GM23338 (cell line): ENCODE results near the gene TSPEAR. TPM values are rescaled to one million over a fixed set of nuclear protein-coding genes. Genes with fewer than 3 reads are reported as not detected.

Experiments used
- ATAC-seq: fragments of 200-7000 bp; cut with Tn5 transposase; 3 replicates; pipeline ENCODE4 v1.9.1; 2020
- DNase-seq: peaks from one replicate; pipeline ENCODE4 v3.0.0-alpha.2; 2015; ENCODE audit warnings: low spot score
- H2AFZ ChIP-seq: fragments of 200-600 bp; sonication (generic); 2 replicates; pipeline ENCODE4 v1.8.0; 2016; ENCODE audit warnings: antibody characterized with exemption, mild to moderate bottlenecking, moderate library complexity
- H3F3A ChIP-seq: fragments of 200-600 bp; sonication (generic); replicated peaks from 2 replicates; pipeline ENCODE4 v1.8.0; 2017; ENCODE audit warnings: antibody characterized with exemption, mixed run types, low read depth
- H3K27ac ChIP-seq: fragments of 200-600 bp; sonication (generic); 2 replicates; pipeline ENCODE4 v1.6.1; 2016; ENCODE audit warnings: low read depth
- H3K27me3 ChIP-seq: fragments of 200-600 bp; sonication (generic); 2 replicates; pipeline ENCODE4 v1.8.0; 2016; ENCODE audit warnings: mild to moderate bottlenecking, mixed run types, moderate library complexity; ENCODE audit not compliant: insufficient read depth
- H3K36me3 ChIP-seq: fragments of 200-600 bp; sonication (generic); 2 replicates; pipeline ENCODE4 v1.8.0; 2016; ENCODE audit warnings: mild to moderate bottlenecking; ENCODE audit not compliant: insufficient read depth
- H3K4me1 ChIP-seq: fragments of 200-600 bp; sonication (generic); 2 replicates; pipeline ENCODE4 v1.8.0; 2016; ENCODE audit warnings: mild to moderate bottlenecking, moderate library complexity; ENCODE audit not compliant: insufficient read depth
- H3K4me2 ChIP-seq: fragments of 200-600 bp; sonication (generic); 2 replicates; pipeline ENCODE4 v1.7.1; 2017; ENCODE audit warnings: mixed run types
- H3K4me3 ChIP-seq: fragments of 200-600 bp; sonication (generic); 2 replicates; pipeline ENCODE4 v1.6.1; 2016; ENCODE audit warnings: mixed run types
- H3K79me2 ChIP-seq: fragments of 200-600 bp; sonication (generic); replicated peaks from 2 replicates; pipeline ENCODE4 v1.8.0; 2017; ENCODE audit warnings: mild to moderate bottlenecking; ENCODE audit not compliant: insufficient read depth
- H3K9me2 ChIP-seq: fragments of 200-600 bp; sonication (generic); 2 replicates; pipeline ENCODE4 v1.8.0; 2017; ENCODE audit not compliant: insufficient read depth
- H4K20me1 ChIP-seq: fragments of 200-600 bp; sonication (generic); replicated peaks from 2 replicates; pipeline ENCODE4 v1.8.0; 2017; ENCODE audit warnings: mild to moderate bottlenecking; ENCODE audit not compliant: insufficient read depth
- H3K27ac Mint-ChIP-seq: 2 replicates; pipeline ENCODE4 v1.8.0; 2020; ENCODE audit warnings: inconsistent platforms, mild to moderate bottlenecking, moderate library complexity, mixed read lengths
- H3K27me3 Mint-ChIP-seq: 3 replicates; pipeline ENCODE4 v1.8.0; 2022; ENCODE audit warnings: low read depth, mild to moderate bottlenecking, moderate library complexity, mixed read lengths, inconsistent platforms; ENCODE audit not compliant: insufficient read depth, poor library complexity
- H3K36me3 Mint-ChIP-seq: 3 replicates; pipeline ENCODE4 v1.8.0; 2021; ENCODE audit warnings: low read depth, mild to moderate bottlenecking, inconsistent platforms, moderate library complexity, mixed read lengths
- H3K4me1 Mint-ChIP-seq: 3 replicates; pipeline ENCODE4 v1.8.0; 2020; ENCODE audit warnings: mild to moderate bottlenecking, inconsistent platforms, mixed read lengths
- H3K4me3 Mint-ChIP-seq: 3 replicates; pipeline ENCODE4 v1.8.0; 2021; ENCODE audit warnings: moderate library complexity, mild to moderate bottlenecking, inconsistent platforms, mixed read lengths
- H3K9me3 Mint-ChIP-seq: 3 replicates; pipeline ENCODE4 v1.8.0; 2020; ENCODE audit warnings: moderate library complexity, mild to moderate bottlenecking, inconsistent platforms, mixed read lengths
- CREB1 ChIP-seq: fragments of 250-450 bp; sonication (Bioruptor Pico); IDR thresholded peaks from 2 replicates; pipeline ENCODE4 v1.5.0; 2020; ENCODE audit warnings: low read depth, mild to moderate bottlenecking, moderate library complexity
- EZH2 ChIP-seq: fragments of 200-600 bp; sonication (generic); IDR thresholded peaks from one replicate; pipeline ENCODE4 v1.8.0; 2017; ENCODE audit warnings: antibody characterized with exemption, mild to moderate bottlenecking, low read depth; ENCODE audit not compliant: unreplicated experiment
- EZH2phosphoT487 ChIP-seq: fragments of 200-600 bp; sonication (generic); IDR thresholded peaks from one replicate; pipeline ENCODE4 v1.8.1; 2018; ENCODE audit warnings: antibody characterized with exemption; ENCODE audit not compliant: unreplicated experiment
- NANOG ChIP-seq: IDR thresholded peaks from 2 replicates; pipeline ENCODE4 v1.6.1; 2016; ENCODE audit warnings: antibody characterized with exemption, borderline replicate concordance
- POLR2AphosphoS5 ChIP-seq: IDR thresholded peaks from 2 replicates; pipeline ENCODE4 v1.6.1; 2016; ENCODE audit warnings: antibody characterized with exemption, low read depth
- STAT1 ChIP-seq: IDR thresholded peaks from one replicate; pipeline ENCODE4 v1.6.1; 2016; ENCODE audit warnings: antibody characterized with exemption; ENCODE audit not compliant: unreplicated experiment
- ZNF114 ChIP-seq: fragments of 250-450 bp; sonication (Bioruptor Pico); IDR thresholded peaks from 2 replicates; pipeline ENCODE4 v1.5.0; 2020; ENCODE audit warnings: mild to moderate bottlenecking, moderate library complexity
- ZNF331 ChIP-seq: fragments of 250-450 bp; sonication (Bioruptor Pico); IDR thresholded peaks from 2 replicates; pipeline ENCODE4 v1.5.0; 2020; ENCODE audit warnings: low read depth, mild to moderate bottlenecking, moderate library complexity
- polyA plus RNA-seq: library from polyadenylated mRNA; unstranded; fragments of >200 nt; fragmentation: Nextera tagmentation; extraction: Ambion mirVana; gene quantifications from 2 replicates; pipeline ENCODE4 v1.2.1, GENCODE V29; 2016
- total RNA-seq: library from RNA; depleted of rRNA; stranded (reverse); fragments of >200 nt; shearing (Covaris generic); gene quantifications from 2 replicates; pipeline ENCODE4 v1.2.3, GENCODE V29; 2014
- TF ChIP-seq, protein P1 (sequence below), 2 experiments: fragments of 200-600 bp in 1 of 2; sonication (generic) in 1 of 2; conservative IDR thresholded peaks; 2 replicates each; pipeline versions ENCODE4 v1.5.1 to v1.6.1; 2016 to 2017; ENCODE audit warnings: antibody characterized with exemption in 2 of 2, low read depth in 2 of 2, mild to moderate bottlenecking in 2 of 2, moderate library complexity in 1 of 2
- TF ChIP-seq, protein P2 (sequence below): IDR thresholded peaks from 2 replicates; pipeline ENCODE4 v1.6.1; 2016; ENCODE audit warnings: antibody characterized with exemption
- TF ChIP-seq, protein P3 (sequence below): IDR thresholded peaks from one replicate; pipeline ENCODE4 v1.6.1; 2018; ENCODE audit warnings: antibody characterized with exemption; ENCODE audit not compliant: unreplicated experiment

TSPEAR gene
- total and polyA plus RNA-seq, 2 experiments from 2014 or later = 0.35 to 0.92 TPM

DNA sequence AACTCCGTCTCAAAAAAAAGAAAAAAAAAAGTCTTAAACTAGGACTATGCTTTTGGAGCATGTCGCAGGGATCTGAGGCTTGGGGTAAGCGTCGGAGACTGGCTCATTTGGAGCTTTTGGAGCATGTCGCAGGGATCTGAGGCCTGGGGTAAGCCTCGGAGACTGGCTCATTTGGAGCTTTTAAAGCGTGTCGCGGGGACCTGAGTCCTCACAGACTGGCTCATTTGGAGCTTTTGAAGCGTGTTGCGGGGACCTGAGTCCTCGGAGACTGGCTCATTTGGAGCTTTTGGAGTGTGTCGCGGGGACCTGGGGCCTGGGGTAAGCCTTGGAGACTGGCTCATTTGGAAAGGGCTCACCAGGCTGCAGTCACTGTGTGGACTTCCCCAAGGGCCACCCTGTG lies 13.6 kb upstream of the TSPEAR start:
- Histone ChIP-seq H3K27ac (no peak overlapping the region), H3K9me2 (no peaks in the 10 kb centered on the region), H4K20me1 (no peaks in the 10 kb centered on the region), H3K4me1 (peaks cover 12% of the 10 kb centered on the region), H3F3A (0 out of 2 replicates have a peak, but pooled peaks cover 7% of the 10 kb centered on the region), H3K4me3 (no peak overlapping the region), H2AFZ (no peak overlapping the region), H3K36me3 (no peaks in the 10 kb centered on the region), H3K79me2 (no peaks in the 10 kb centered on the region), H3K4me2 (no peak overlapping the region), H3K27me3 (peaks cover 22% of the 10 kb centered on the region)
- Mint-ChIP-seq H3K36me3 (no peaks in the 10 kb centered on the region), H3K27ac (no peak overlapping the region), H3K4me1 (peaks cover 15% of the 10 kb centered on the region), H3K4me3 (no peak overlapping the region), H3K9me3 (peaks cover 3% of the 10 kb centered on the region; the same call in 1 of the 3 replicates), H3K27me3 (peaks cover 29% of the 10 kb centered on the region)
- ATAC-seq (no peak), DNase-seq (no peak)
- TF ChIP-seq EZH2phosphoT487 (no peak), STAT1 (no peak), ZNF114 (no peak), CREB1 (CRISPR knock-in tag) (no peak), POLR2AphosphoS5 (no peak), ZNF331 (CRISPR knock-in tag) (no peak), EZH2 (no peak), NANOG (no peak)
- TF ChIP-seq, protein P1, sequence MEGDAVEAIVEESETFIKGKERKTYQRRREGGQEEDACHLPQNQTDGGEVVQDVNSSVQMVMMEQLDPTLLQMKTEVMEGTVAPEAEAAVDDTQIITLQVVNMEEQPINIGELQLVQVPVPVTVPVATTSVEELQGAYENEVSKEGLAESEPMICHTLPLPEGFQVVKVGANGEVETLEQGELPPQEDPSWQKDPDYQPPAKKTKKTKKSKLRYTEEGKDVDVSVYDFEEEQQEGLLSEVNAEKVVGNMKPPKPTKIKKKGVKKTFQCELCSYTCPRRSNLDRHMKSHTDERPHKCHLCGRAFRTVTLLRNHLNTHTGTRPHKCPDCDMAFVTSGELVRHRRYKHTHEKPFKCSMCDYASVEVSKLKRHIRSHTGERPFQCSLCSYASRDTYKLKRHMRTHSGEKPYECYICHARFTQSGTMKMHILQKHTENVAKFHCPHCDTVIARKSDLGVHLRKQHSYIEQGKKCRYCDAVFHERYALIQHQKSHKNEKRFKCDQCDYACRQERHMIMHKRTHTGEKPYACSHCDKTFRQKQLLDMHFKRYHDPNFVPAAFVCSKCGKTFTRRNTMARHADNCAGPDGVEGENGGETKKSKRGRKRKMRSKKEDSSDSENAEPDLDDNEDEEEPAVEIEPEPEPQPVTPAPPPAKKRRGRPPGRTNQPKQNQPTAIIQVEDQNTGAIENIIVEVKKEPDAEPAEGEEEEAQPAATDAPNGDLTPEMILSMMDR (conservative IDR thresholded peaks at IDR 0.05; ENCODE audit: low read depth in 2 of 2) = no peak
- TF ChIP-seq, protein P2, sequence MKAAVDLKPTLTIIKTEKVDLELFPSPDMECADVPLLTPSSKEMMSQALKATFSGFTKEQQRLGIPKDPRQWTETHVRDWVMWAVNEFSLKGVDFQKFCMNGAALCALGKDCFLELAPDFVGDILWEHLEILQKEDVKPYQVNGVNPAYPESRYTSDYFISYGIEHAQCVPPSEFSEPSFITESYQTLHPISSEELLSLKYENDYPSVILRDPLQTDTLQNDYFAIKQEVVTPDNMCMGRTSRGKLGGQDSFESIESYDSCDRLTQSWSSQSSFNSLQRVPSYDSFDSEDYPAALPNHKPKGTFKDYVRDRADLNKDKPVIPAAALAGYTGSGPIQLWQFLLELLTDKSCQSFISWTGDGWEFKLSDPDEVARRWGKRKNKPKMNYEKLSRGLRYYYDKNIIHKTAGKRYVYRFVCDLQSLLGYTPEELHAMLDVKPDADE = no peak
- TF ChIP-seq, protein P3, sequence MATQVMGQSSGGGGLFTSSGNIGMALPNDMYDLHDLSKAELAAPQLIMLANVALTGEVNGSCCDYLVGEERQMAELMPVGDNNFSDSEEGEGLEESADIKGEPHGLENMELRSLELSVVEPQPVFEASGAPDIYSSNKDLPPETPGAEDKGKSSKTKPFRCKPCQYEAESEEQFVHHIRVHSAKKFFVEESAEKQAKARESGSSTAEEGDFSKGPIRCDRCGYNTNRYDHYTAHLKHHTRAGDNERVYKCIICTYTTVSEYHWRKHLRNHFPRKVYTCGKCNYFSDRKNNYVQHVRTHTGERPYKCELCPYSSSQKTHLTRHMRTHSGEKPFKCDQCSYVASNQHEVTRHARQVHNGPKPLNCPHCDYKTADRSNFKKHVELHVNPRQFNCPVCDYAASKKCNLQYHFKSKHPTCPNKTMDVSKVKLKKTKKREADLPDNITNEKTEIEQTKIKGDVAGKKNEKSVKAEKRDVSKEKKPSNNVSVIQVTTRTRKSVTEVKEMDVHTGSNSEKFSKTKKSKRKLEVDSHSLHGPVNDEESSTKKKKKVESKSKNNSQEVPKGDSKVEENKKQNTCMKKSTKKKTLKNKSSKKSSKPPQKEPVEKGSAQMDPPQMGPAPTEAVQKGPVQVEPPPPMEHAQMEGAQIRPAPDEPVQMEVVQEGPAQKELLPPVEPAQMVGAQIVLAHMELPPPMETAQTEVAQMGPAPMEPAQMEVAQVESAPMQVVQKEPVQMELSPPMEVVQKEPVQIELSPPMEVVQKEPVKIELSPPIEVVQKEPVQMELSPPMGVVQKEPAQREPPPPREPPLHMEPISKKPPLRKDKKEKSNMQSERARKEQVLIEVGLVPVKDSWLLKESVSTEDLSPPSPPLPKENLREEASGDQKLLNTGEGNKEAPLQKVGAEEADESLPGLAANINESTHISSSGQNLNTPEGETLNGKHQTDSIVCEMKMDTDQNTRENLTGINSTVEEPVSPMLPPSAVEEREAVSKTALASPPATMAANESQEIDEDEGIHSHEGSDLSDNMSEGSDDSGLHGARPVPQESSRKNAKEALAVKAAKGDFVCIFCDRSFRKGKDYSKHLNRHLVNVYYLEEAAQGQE = no peak
